ENCODE data around the gene PPP1R12B.
"Not testable (repeated sequence)": the region's sequence is repeated elsewhere in the genome, so short reads cannot be mapped to it uniquely, and the experiment has no call there.

Gene PPP1R12B

DNA sequence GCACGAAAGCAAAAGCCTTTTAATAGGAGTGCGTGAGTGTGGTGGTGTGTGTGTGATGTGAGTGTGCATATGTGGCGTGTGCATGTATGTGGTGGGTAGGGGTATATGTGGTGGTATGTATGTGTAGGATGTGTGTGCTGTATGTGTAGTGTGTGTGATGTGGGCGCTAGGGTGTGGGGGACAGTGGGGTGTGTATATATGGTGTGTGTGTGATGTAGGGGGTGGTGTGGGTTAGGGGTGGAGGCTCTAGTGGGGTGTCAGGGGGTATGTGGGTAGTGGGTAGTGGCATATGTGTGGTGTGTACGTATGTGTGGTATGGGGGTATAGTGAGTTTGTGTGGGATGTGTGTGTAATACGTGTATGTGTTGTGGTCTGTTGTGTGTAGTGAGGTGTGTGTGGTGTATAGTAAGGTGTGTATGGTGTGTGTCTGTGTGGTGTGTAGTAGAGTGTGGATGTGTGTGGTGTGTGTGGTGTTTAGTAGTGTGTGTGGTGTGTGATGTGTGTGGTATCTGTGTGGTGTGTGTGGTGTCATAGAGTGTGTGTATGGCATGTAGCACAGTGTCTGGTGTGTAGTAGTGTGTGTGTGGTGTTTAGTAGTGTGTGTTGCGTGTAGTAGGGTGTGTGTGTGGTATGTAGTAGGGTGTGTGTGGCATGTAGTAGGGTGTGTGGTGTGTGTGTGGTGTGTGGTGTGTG, 275.7 kb downstream of the PPP1R12B start:
- DNase-seq (ENCODE audit: extremely low read depth in 1 of 2, low read depth in 1 of 2) = no peak

GRCh38 chr1:202624781-202625108, 276.2 kb downstream of the PPP1R12B start:
- DNase-seq (ENCODE audit: extremely low read depth in 1 of 2, low read depth in 1 of 2) = no peak

DNA sequence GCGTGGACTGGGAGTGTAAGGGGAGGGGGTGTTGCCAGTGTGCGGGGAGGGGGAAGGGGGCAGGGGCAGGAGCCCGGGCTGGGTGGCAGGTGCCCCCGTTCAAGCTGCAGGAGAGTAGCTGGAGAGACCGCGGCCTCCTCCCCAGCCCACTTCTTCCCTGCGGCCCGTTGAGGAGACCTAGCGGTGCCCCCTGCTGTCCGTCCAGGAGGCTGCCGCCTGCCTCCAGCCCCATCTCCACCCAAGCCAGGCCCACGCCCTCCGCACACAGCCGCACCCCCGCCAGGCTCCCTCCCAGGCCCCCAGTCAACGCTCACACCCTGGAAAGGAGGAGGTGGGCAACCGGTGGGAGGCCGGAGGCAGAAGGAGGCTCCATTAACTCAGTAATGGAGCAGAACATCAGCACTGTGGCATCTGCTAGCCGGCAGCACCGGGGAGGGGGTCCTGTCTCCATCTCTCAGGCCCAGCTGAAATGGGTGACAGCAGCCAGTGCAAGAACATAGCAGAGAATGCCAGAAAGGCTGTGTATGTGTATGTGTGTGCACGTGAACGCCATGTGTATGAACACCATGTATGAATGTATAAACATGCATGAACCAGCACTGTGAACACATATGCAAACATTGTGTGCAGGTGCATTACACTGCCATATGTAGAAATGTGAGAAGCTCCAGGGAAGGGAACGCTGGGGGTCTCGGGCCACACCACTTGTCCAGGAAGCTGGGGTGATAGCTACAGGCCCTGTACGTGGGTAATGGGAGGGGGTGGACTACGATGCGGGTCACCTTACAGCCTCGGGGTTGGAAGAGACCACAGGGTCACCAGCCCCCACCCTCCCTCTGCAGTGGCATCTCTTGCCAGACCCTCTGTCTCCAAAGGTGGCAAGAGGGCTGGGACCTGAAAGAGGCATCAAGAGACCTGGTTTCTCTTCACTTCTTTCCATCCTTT, 277.2 kb downstream of the PPP1R12B start:
- peak in 1 of 2 donors; percentile 28 for DNase-seq (ENCODE audit: extremely low read depth in 1 of 2, low read depth in 1 of 2)

GRCh38 chr1:202627036-202627435, 278.5 kb downstream of the PPP1R12B start:
- DNase-seq (ENCODE audit: extremely low read depth in 1 of 2, low read depth in 1 of 2) = not testable (repeated sequence)

DNA sequence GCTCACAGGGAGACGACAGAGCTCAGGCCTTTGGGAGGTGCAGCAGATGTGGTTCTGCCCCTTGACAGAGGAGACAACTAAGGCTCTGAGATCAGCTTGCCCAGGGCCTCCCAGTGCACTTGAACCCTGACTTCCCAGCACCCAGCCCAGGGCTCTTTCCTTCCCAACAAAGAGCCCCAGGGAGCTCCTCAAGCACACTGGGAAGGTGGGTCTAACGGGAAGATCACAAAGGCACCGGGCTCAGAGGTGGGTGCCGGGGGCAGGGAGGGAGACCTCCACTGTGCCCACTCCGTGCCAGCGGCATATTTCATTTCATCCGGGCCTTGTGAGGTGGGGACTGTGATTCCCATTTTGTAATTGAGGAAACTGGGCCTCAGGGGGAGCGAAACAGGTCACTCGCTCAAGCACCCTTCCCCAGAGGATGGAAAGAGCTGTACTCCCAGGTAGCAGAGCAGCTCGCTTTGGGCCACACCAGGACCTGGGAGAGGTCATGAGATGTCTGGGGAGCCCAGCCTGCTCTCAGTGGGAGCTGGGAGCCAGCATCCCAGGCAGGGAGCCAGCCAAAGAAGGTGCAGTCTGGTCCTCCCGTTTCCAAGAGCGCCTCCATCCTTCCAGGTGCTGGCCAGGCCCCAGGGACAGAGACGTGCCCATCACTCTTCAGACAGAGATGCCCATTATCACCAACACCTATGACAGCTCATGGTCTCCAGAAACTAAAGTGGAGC, 279.5 kb downstream of the PPP1R12B start:
- no peak for DNase-seq (ENCODE audit: extremely low read depth in 1 of 2, low read depth in 1 of 2)

DNA sequence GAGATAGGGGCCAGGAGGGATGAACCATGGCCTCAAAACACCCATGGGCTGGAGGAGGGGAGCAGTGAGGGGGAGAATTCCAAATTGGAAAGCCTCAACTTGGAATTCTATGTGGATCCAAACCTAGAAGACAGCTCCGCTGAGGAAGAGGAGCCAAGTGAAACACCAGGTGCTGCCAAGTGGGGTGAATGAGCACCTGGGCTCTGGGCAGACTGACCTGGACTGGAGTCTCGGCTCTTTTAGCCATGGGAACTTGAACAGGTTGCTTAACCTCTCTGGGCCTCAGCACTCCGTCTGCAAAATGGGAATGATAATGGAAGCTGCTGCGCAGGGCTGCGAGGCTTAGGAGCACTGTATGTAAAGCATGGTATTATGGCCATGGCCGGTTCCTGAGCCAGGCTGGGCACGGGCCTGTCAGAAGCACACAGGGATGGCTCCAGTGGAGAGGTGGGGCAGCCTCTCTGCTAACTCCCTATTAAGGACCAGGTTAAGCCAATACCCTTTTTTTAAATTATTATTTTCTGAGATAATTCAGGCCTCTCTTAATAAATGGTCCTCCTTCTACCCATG, 280.2 kb downstream of the PPP1R12B start:
- no peak for DNase-seq (ENCODE audit: extremely low read depth in 1 of 2, low read depth in 1 of 2)

DNA sequence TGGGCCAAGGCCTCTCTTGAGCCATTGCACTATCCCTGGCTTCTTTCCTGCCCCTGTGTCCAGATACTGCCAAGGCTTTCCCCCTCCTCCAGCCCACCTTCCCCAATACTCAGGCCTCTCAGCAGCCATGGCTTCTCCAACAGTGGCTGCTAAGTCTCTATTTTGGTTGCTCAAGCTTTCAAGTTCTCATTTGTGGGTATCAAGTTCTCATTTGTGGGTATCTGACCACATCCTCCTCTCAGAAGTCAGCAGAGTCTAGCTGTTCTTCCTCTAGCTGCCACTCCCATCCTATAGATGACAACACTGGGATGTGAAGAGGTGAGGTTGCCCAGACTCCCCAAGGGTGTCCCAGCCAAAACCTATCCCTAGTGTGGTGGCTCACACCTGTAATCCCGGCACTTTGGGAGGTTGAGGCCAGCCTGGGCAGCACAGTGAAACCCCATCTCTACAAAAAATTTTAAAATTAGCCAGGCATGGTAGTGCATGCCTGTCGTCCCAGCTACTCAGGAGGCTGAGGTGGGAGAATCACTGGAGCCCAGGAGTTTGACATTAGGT, 280.8 kb downstream of the PPP1R12B start:
- not testable (repeated sequence) for DNase-seq (ENCODE audit: extremely low read depth in 1 of 2, low read depth in 1 of 2)

- DNase-seq (ENCODE audit: extremely low read depth in 1 of 2, low read depth in 1 of 2) = not testable (repeated sequence)
These were observed 281.6 kb downstream of the PPP1R12B start for GRCh38 chr1:202630096-202630495.

- DNase-seq (ENCODE audit: extremely low read depth in 1 of 2, low read depth in 1 of 2) = no peak
These were observed 282.0 kb downstream of the PPP1R12B start for GRCh38 chr1:202630541-202630940.

DNA sequence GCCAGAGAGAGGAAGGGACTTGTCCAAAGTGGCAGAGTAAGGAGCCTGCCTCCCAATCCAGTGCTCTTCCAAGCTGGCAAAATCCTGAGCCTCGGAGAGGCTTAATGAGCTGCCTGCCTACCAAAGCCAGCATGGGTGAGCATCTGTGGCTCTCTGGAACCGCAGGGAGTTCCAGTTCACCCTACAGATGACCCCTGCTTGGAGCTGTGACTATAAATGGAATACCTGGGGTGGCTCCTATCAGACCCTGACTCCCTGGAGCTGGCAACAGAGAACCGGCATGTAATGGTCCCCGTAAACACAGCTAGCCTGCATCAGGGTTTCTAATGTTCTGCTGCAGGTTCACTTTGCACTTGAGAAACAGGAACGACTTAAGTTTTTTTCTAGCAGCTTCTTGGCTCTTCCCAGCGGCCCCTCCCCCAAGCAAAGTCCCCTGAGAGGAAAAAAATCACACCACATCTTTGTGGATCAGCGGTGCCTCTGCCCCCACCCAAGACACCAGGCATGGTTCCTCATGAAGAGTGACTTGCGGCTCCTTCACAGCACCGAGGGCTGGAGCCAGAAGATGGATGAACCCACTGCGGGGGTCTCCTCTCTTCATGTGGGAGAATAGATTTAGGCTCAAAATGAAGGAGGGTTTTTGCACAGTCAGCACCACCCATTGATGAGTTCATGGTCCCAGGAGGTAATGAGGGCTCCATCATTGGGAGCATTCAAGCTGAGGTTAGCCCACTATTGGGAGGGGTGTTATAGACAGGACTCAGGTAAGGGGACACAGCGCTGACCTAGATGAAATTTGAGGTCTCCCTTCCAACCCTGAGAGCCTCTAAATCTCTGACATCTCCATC, 282.8 kb downstream of the PPP1R12B start:
- DNase-seq (ENCODE audit: extremely low read depth in 1 of 2, low read depth in 1 of 2) = no peak

- DNase-seq (ENCODE audit: extremely low read depth in 1 of 2, low read depth in 1 of 2) = no peak
These were observed 283.7 kb downstream of the PPP1R12B start for GRCh38 chr1:202632241-202632640.

DNA sequence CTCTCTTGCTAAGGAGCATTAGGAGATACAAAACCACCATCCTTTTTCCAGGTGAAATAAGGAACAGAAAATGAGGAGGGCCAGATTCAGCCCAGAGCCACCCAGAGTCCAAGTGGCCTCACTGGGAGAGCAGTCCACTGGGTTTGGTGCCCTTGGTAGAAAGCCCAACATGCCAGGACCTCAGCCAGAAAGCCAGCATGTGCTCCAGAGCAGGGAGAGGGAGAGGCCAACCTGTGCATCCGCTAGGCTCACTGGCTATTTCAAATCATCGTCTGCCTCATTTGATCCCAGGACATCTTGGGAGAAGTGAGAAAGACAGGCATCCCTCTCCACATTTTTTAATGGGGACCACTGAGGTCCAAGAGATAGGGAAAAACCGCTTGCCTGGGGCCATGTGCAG, 287.7 kb downstream of the PPP1R12B start:
- not testable (repeated sequence) for DNase-seq (ENCODE audit: extremely low read depth in 1 of 2, low read depth in 1 of 2)

GRCh38 chr1:202637321-202638018, 289.0 kb downstream of the PPP1R12B start:
- DNase-seq (ENCODE audit: extremely low read depth in 1 of 2, low read depth in 1 of 2) = not testable (repeated sequence)

DNA sequence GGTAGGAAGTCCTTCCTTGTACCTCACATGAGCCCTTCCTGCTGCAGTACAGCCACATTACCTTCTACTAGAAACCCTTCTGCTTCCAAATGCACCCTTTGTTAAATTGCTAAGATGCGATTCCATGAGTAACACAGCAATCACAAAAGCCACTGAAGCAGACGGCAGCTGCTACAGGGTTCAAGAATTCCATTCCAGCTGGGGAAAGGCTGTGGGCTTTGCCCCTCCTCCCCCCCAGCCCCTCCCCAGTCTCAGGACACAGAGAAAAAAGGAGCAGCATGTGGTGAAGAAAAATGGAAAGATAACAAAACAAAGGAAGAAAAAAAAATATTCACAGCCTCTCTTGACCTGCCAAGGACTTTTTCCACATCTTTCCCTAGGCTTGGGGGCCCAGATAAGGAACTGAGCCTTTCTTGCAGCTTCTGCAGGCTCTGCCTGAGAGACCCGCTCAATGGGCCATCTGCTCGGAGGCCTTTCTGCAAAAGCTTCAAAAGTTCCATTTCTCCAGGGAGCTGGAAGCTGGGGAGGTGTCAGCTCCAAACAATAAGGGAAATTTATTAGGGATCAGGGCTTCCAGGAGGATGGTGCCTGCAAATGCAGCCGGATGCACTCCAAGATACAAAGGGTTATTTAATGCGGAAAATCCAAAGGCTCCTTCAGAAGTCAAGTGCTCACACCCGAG, 289.7 kb downstream of the PPP1R12B start:
- DNase-seq (ENCODE audit: extremely low read depth in 1 of 2, low read depth in 1 of 2) = no peak

- DNase-seq (ENCODE audit: extremely low read depth in 1 of 2, low read depth in 1 of 2) = not testable (repeated sequence)
These were observed 290.3 kb downstream of the PPP1R12B start for GRCh38 chr1:202638701-202639305.

DNA sequence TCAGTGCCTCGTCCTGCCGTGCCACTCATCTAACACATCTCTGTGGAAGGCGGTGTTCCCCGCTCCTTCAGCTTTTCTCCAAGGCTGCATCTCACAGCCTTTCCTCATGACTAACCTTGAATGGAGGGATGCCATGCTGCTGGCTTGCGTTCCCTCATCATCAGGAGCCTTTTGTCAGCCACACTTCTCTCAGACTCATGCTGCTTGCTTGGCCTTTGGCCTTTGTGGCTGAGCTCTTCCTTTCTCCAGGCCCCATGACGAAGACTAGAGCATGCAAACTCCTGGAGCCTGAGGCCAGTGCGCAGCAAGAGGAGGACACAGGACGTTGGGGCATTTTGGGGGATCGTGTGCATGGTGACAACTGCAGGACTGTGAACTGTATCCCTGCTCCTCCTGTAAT, 291.0 kb downstream of the PPP1R12B start:
- DNase-seq (ENCODE audit: extremely low read depth in 1 of 2, low read depth in 1 of 2) = no peak

DNA sequence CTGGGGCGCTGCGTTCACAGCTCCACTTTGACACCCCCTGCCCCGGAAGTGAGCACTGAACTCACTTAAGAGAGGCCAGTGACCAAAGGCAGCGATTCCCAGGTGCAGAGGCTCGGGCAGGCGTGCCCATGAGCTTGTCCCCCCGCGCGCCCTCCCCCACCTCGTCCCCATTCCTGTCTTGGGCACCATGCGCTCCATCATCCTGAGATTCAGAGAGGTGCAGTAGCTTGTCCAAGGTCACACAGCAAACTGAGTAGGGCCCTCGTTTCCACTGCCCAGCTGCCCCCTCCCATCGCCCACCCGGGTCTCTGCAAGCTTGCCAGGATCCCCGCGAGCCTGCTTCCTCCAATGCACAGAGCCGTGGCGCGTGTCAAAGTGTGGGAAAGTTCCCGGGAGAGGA, 293.7 kb downstream of the PPP1R12B start:
- no peak for DNase-seq (ENCODE audit: extremely low read depth in 1 of 2, low read depth in 1 of 2)
